CD4-positive, alpha-beta T cell (primary cell): Measurements from ENCODE around the gene HSPG2. TPM values are rescaled to one million over a fixed set of nuclear protein-coding genes. Genes with fewer than 3 reads are reported as not detected.

Experiments used
- ATAC-seq: fragments of 200-7000 bp; cut with Tn5 transposase; one replicate; pipeline ENCODE4 v1.10.0; 2022; ENCODE audit warnings: mild to moderate bottlenecking; ENCODE audit not compliant: poor library complexity
- CTCF ChIA-PET: fragments of 350-600 bp; sonication (Branson Sonifier 250); formaldehyde crosslinking; loops from one replicate; lab custom pipeline; 2021; ENCODE audit warnings: antibody characterized with exemption, inconsistent platforms; lab: Charles Lee
- POLR2A ChIA-PET: fragments of 350-600 bp; sonication (Branson Sonifier 250); formaldehyde crosslinking; loops from one replicate; lab custom pipeline; 2021; ENCODE audit warnings: antibody characterized with exemption, inconsistent platforms; lab: Charles Lee
- DNase-seq, 14 experiments: peaks; one replicate each; pipeline ENCODE4 v3.0.0-alpha.2; 2013 to 2020; ENCODE audit warnings: mixed read lengths in 2 of 14
- H3K27ac ChIP-seq, 2 donors: one replicate each; pipeline versions ENCODE4 v1.5.1 to v1.7.0; 2013; ENCODE audit warnings: low read length in 2 of 2, low read depth in 1 of 2, mild to moderate bottlenecking in 1 of 2
- H3K27me3 ChIP-seq, 2 experiments: 1 replicate in 1 of 2; 2 replicates in 1 of 2; pipeline versions ENCODE4 v1.6.1 to v1.7.0; 2013; ENCODE audit warnings: low read length in 2 of 2, control low read depth in 1 of 2, mild to moderate bottlenecking in 1 of 2, moderate library complexity in 1 of 2; ENCODE audit not compliant: insufficient read depth in 2 of 2, control insufficient read depth in 1 of 2
- H3K36me3 ChIP-seq: one replicate; pipeline ENCODE4 v1.6.1; 2013; ENCODE audit warnings: low read length, control low read depth; ENCODE audit not compliant: insufficient read depth
- H3K4me1 ChIP-seq: one replicate; pipeline ENCODE4 v1.6.1; 2013; ENCODE audit warnings: low read length, control low read depth; ENCODE audit not compliant: insufficient read depth
- H3K4me3 ChIP-seq: one replicate; pipeline ENCODE4 v1.5.1; 2013; ENCODE audit warnings: mild to moderate bottlenecking, low read length, moderate library complexity
- H3K9me3 ChIP-seq, 2 experiments: 1 replicate in 1 of 2; 2 replicates in 1 of 2; pipeline versions ENCODE4 v1.6.1 to v1.7.0; 2013; ENCODE audit warnings: low read length in 2 of 2, mild to moderate bottlenecking in 2 of 2, control low read depth in 1 of 2, moderate library complexity in 1 of 2; ENCODE audit not compliant: control insufficient read depth in 1 of 2, insufficient read depth in 1 of 2
- H3K27ac Mint-ChIP-seq: one replicate; pipeline ENCODE4 v1.8.0; 2020; ENCODE audit warnings: mixed read lengths
- H3K27me3 Mint-ChIP-seq: one replicate; pipeline ENCODE4 v1.8.0; 2021; ENCODE audit warnings: mixed read lengths
- H3K36me3 Mint-ChIP-seq: one replicate; pipeline ENCODE4 v1.8.0; 2021; ENCODE audit warnings: low read depth, mixed read lengths
- H3K4me1 Mint-ChIP-seq: one replicate; pipeline ENCODE4 v1.8.0; 2021; ENCODE audit warnings: low read depth, mixed read lengths
- H3K4me3 Mint-ChIP-seq: one replicate; pipeline ENCODE4 v1.8.0; 2020; ENCODE audit warnings: mild to moderate bottlenecking, mixed read lengths
- H3K9me3 Mint-ChIP-seq: one replicate; pipeline ENCODE4 v1.8.0; 2020; ENCODE audit warnings: mixed read lengths
- intact Hi-C, 2 experiments: fragments of 100-400 bp; cut with DNase I in 1 of 2; cut with micrococcal nuclease in 1 of 2; formaldehyde crosslinking; loops; one replicate each; pipeline versions ENCODE4 v1.15.1 to v1.9.0; 2023 to 2025; cut with DNase I, micrococcal nuclease
- total RNA-seq, 174 experiments: library from RNA in 2 of 174; stranded (reverse) in 2 of 174; gene quantifications; one replicate each; pipeline ENCODE4 v1.2.3 and lab custom pipeline; 2021 to 2026
- TF ChIP-seq, protein P1 (sequence below): fragments of 200-600 bp; IDR thresholded peaks from one replicate; pipeline ENCODE4 v1.8.0; 2022; ENCODE audit warnings: antibody characterized with exemption, mild to moderate bottlenecking

The HSPG2 gene
- total RNA-seq, 2 experiments from 2014 or later, result 10.8 to 11.0 TPM

DNA sequence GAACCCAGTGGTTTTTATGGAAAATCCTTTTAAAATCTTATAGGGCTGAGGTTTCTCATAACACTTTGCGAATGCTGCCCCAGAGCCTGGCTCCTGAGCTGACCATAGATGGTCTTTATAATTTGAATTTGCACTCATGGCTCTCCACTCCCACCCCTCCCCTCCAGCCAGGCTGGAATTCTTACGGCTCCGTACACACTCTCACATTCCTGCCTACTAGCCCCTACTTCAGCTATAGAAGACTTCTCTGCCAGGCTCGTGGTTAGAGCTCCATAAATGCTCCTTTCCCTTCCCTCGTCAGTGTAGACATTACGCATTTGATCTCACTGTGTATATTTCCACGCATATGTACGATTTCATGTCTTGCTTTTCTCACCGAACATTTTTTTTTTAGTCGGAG lies 5.4 kb upstream of the HSPG2 start:
- H3K4me3 ChIP-seq, result no peak overlapping the region
- ChIA-PET CTCF (interaction anchor here (0.6 kb wide), 1 partner anchor 129 kb away, joined by 3 read pairs; no protein-coding TSS in a partner anchor), POLR2A (no interaction called here)
- no peak for DNase-seq
- H3K27ac ChIP-seq, result no peak overlapping the region
- Mint-ChIP-seq H3K4me3 (no peak overlapping the region), H3K9me3 (no peaks in the 10 kb centered on the region), H3K4me1 (peaks cover 10% of the 10 kb centered on the region), H3K27me3 (no peaks in the 10 kb centered on the region), H3K27ac (no peak overlapping the region), H3K36me3 (no peaks in the 10 kb centered on the region)
- H3K36me3 ChIP-seq, result no peaks in the 10 kb centered on the region
- H3K4me1 ChIP-seq, result peaks cover 6% of the 10 kb centered on the region
- H3K9me3 ChIP-seq, result no peaks in the 10 kb centered on the region
- no peak for ATAC-seq
- TF ChIP-seq, protein P1, sequence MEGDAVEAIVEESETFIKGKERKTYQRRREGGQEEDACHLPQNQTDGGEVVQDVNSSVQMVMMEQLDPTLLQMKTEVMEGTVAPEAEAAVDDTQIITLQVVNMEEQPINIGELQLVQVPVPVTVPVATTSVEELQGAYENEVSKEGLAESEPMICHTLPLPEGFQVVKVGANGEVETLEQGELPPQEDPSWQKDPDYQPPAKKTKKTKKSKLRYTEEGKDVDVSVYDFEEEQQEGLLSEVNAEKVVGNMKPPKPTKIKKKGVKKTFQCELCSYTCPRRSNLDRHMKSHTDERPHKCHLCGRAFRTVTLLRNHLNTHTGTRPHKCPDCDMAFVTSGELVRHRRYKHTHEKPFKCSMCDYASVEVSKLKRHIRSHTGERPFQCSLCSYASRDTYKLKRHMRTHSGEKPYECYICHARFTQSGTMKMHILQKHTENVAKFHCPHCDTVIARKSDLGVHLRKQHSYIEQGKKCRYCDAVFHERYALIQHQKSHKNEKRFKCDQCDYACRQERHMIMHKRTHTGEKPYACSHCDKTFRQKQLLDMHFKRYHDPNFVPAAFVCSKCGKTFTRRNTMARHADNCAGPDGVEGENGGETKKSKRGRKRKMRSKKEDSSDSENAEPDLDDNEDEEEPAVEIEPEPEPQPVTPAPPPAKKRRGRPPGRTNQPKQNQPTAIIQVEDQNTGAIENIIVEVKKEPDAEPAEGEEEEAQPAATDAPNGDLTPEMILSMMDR, result no peak
- H3K27me3 ChIP-seq, result no peaks in the 10 kb centered on the region
- intact Hi-C loops, result no loop called here

DNA sequence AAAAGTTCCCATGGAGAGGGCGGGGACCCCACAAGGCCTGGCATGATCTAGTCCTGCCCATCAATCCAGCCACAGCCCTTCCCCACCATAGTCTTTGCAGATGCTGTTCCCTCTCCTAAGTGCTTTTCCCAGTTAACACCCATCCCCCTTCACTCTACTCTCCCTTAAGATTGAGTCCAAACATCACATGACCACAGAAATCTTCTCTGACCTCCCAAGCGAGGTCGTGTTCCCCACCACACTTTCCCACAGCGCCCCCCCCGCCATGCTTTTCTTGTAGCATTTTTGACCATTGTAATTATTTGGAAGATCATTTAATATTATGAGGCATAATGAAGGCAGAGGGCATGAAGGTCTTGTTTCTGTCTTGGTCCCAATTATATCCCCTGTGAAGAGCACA lies 4.3 kb upstream of the HSPG2 start:
- Mint-ChIP-seq H3K27ac (no peak overlapping the region), H3K4me3 (no peak overlapping the region), H3K4me1 (peaks cover 10% of the 10 kb centered on the region), H3K36me3 (no peaks in the 10 kb centered on the region), H3K9me3 (no peaks in the 10 kb centered on the region), H3K27me3 (no peaks in the 10 kb centered on the region)
- H3K36me3 ChIP-seq, result no peaks in the 10 kb centered on the region
- intact Hi-C loops, result no loop called here
- CTCF ChIA-PET, result no interaction called here
- POLR2A ChIA-PET, result no interaction called here
- H3K4me3 ChIP-seq, result no peak overlapping the region
- no peak overlapping the region for H3K27ac ChIP-seq
- DNase-seq (no peak), ATAC-seq (no peak)
- TF ChIP-seq, protein P1, result no peak
- no peaks in the 10 kb centered on the region for H3K9me3 ChIP-seq
- peaks cover 11% of the 10 kb centered on the region for H3K4me1 ChIP-seq
- no peaks in the 10 kb centered on the region for H3K27me3 ChIP-seq

- Mint-ChIP-seq H3K27ac (no peak overlapping the region), H3K4me3 (no peak overlapping the region), H3K9me3 (no peaks in the 10 kb centered on the region), H3K4me1 (peaks cover 18% of the 10 kb centered on the region), H3K36me3 (no peaks in the 10 kb centered on the region), H3K27me3 (no peaks in the 10 kb centered on the region)
- Histone ChIP-seq H3K4me3 (no peak overlapping the region), H3K27me3 (no peaks in the 10 kb centered on the region), H3K27ac (no peak overlapping the region), H3K4me1 (peaks cover 17% of the 10 kb centered on the region), H3K36me3 (no peaks in the 10 kb centered on the region), H3K9me3 (no peaks in the 10 kb centered on the region)
- DNase-seq (no peak), ATAC-seq (no peak)
- intact Hi-C loops, result no loop called here
- POLR2A ChIA-PET, result no interaction called here
- CTCF ChIA-PET, result no interaction called here
- TF ChIP-seq, protein P1, result no peak
Observed at GRCh38 chr1:21940492-21940891, 3.4 kb upstream of the HSPG2 start.
